ENCODE results near the gene MYOF. TPM values are rescaled to one million over a fixed set of nuclear protein-coding genes. Genes with fewer than 3 reads are reported as not detected.
"Not testable (repeated sequence)": the region's sequence is repeated elsewhere in the genome, so short reads cannot be mapped to it uniquely, and the experiment has no call there.

MYOF gene
- total and polyA plus RNA-seq, 2 experiments from 2014 or later = 101 to 261 TPM

DNA sequence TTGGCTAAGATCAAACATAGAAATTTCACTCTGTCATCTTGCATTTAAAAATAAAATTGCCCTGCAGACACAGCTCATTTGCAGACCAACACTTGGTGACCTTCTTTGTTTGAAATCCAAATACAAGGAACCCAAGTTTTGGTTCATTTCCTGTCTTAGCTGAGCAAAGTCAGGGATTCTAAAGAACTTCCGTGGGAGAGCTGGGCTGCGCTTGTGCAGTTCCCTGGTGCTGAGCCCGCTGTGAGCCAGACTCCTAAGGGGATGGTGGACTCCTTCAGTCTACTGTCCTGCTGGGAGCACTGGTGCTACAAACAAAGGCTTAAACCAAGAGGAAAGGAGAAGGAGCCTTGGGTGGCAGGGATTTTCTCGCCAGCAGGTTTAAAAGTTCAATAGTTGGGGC lies 60.0 kb downstream of the MYOF start:
- H3K27me3 ChIP-seq (replicated peaks; ENCODE audit: insufficient read depth) = no peaks in the 10 kb centered on the region
- no peaks in the 10 kb centered on the region for H3K9me3 ChIP-seq (ENCODE audit: low read depth)
- no peaks in the 10 kb centered on the region for H3F3A ChIP-seq (ENCODE audit: insufficient read depth)
- in situ Hi-C loops (cut with MboI) = no loop called here
- H4K20me1 ChIP-seq (ENCODE audit: insufficient read depth) = no peaks in the 10 kb centered on the region
- no peak overlapping the region for H3K4me3 ChIP-seq
- H3K9me2 ChIP-seq (ENCODE audit: insufficient read depth) = no peaks in the 10 kb centered on the region
- WGBS, 2 experiments (ENCODE audit: low coverage in 1 of 2, low lambda C conversion rate in 2 of 2, missing lambda C conversion rate in 2 of 2) = 75 to 84% methylated on average over 4 of the region's 4 CpGs
- H3K4me2 ChIP-seq (ENCODE audit: unreplicated experiment) = no peak overlapping the region
- H3K36me3 ChIP-seq (ENCODE audit: low read depth) = peaks cover 54% of the 10 kb centered on the region
- H3K9ac ChIP-seq = no peak overlapping the region
- H2AFZ ChIP-seq = no peak overlapping the region
- H3K27ac ChIP-seq = no peak overlapping the region
- H3K79me2 ChIP-seq (ENCODE audit: insufficient read depth) = peaks cover 99% of the 10 kb centered on the region
- TF ChIP-seq EZH2 (IDR thresholded peaks at IDR 0.05; ENCODE audit: insufficient read depth, poor library complexity, severe bottlenecking) (no peak), EZH2phosphoT487 (IDR thresholded peaks at IDR 0.05; ENCODE audit: insufficient read depth, low read depth) (no peak)
- DNase-seq = no peak
- H3K4me1 ChIP-seq (ENCODE audit: insufficient read depth) = peaks cover under 1% of the 10 kb centered on the region

DNA sequence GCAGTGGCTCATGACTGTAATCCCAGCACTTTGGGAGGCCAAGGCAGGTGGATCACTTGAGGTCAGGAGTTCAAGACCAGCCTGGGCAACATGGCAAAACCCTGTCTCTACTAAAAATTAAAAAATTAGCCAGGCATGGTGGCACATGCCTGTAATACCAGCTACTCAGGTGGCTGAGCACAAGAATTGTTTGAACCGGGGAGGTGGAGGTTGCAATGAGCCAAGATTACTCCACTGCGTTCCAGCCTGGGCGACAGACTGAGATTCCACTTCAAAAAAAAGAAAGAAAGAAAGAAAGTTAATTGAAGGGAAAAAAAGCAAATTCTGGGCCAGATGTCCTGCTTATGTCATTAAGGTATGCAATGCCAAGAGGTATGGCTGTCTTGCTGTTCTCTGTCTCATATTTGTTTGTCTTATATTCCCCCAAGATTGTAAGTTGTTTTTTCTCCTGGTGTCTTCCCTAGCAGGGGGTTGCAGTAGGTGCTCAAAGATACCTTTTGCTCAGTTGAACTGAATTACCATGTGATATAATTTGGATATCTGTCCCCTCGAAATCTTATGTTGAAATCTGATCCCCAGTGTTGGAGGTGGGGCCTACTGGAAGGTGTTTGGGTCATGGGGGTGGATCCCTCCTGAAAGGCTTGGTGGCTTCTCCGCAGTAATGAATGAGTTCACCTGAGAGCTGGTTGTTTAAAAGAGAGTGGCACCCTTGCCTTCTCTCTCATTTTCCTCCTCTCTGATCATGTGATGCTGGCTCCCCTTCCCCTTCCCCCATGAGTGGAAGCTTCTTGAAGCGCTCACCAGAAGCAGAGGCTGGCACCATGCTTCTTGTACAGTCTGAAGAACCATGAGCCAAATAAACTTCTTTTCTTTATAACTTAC lies 60.9 kb downstream of the MYOF start:
- H3K4me2 ChIP-seq (ENCODE audit: unreplicated experiment) = no peak overlapping the region
- no peak overlapping the region for H3K9ac ChIP-seq
- no peak overlapping the region for H3K27ac ChIP-seq
- no peak overlapping the region for H3K4me3 ChIP-seq
- H3K79me2 ChIP-seq (ENCODE audit: insufficient read depth) = peaks cover 99% of the 10 kb centered on the region
- no peaks in the 10 kb centered on the region for H3K9me3 ChIP-seq (ENCODE audit: low read depth)
- no peaks in the 10 kb centered on the region for H3K27me3 ChIP-seq (replicated peaks; ENCODE audit: insufficient read depth)
- H4K20me1 ChIP-seq (ENCODE audit: insufficient read depth) = no peaks in the 10 kb centered on the region
- no peaks in the 10 kb centered on the region for H3K9me2 ChIP-seq (ENCODE audit: insufficient read depth)
- in situ Hi-C loops (cut with MboI) = no loop called here
- H3K4me1 ChIP-seq (ENCODE audit: insufficient read depth) = no peaks in the 10 kb centered on the region
- no peak for DNase-seq
- peaks cover 61% of the 10 kb centered on the region for H3K36me3 ChIP-seq (ENCODE audit: low read depth)
- H2AFZ ChIP-seq = no peak overlapping the region
- TF ChIP-seq EZH2 (IDR thresholded peaks at IDR 0.05; ENCODE audit: insufficient read depth, poor library complexity, severe bottlenecking) (no peak), EZH2phosphoT487 (IDR thresholded peaks at IDR 0.05; ENCODE audit: insufficient read depth, low read depth) (no peak)
- H3F3A ChIP-seq (ENCODE audit: insufficient read depth) = no peaks in the 10 kb centered on the region
- 64 to 65% methylated on average over 6 of the region's 6 CpGs for WGBS, 2 experiments (ENCODE audit: low coverage in 1 of 2, low lambda C conversion rate in 2 of 2, missing lambda C conversion rate in 2 of 2)

DNA sequence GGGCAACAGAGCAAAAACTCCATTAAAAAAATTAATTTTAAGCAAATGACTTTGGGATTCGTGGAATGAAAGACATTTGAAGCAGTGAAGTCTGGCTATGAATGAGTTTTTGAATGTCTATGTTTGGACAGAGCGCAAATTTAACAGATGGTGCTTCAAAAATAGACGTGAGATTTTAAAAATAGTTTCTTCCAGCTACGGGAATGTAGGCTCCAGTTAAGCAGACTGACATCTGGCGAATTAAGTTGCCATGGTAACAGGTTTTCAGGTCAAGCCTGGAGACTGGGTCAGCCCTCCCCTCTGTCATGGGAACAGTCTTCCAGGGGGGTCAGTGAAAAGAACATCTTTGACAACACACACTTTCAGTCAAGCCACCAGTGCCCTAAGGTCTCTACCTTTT lies 62.0 kb downstream of the MYOF start:
- in situ Hi-C loops (cut with MboI) = no loop called here
- Histone ChIP-seq H3K27ac (no peak overlapping the region), H3K9me3 (ENCODE audit: low read depth) (no peaks in the 10 kb centered on the region), H2AFZ (no peak overlapping the region), H3K4me2 (ENCODE audit: unreplicated experiment) (no peak overlapping the region), H3K27me3 (replicated peaks; ENCODE audit: insufficient read depth) (no peaks in the 10 kb centered on the region), H4K20me1 (ENCODE audit: insufficient read depth) (no peaks in the 10 kb centered on the region), H3K9ac (no peak overlapping the region), H3K4me1 (ENCODE audit: insufficient read depth) (no peaks in the 10 kb centered on the region), H3K9me2 (ENCODE audit: insufficient read depth) (no peaks in the 10 kb centered on the region), H3K79me2 (ENCODE audit: insufficient read depth) (peaks cover 99% of the 10 kb centered on the region), H3K4me3 (no peak overlapping the region), H3K36me3 (ENCODE audit: low read depth) (peaks cover 66% of the 10 kb centered on the region), H3F3A (ENCODE audit: insufficient read depth) (0 out of 2 replicates have a peak, but pooled peaks cover 5% of the 10 kb centered on the region)
- WGBS, 2 experiments (ENCODE audit: low coverage in 1 of 2, low lambda C conversion rate in 2 of 2, missing lambda C conversion rate in 2 of 2) = 33 to 36% methylated on average over 5 of the region's 5 CpGs
- TF ChIP-seq EZH2phosphoT487 (IDR thresholded peaks at IDR 0.05; ENCODE audit: insufficient read depth, low read depth) = no peak
- TF ChIP-seq EZH2 (IDR thresholded peaks at IDR 0.05; ENCODE audit: insufficient read depth, poor library complexity, severe bottlenecking) = no peak
- no peak for DNase-seq

DNA sequence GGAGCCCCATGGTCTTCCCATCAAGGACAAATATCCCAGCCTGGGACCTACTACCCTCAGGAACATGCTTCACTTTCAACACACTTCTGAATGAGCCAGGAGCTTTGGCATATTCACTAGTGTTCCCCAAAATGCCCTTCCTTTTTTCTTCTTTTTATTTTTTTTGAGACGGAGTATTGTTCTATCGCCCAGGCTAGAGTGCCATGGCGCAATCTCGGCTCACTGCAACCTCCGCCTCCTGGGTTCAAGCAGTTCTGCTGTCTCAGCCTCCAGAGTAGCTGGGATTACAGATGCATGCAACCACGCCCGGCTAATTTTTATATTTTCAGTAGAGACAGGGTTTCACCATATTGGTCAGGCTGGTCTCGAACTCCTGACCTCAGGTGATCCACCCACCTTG lies 63.1 kb downstream of the MYOF start:
- H3K9ac ChIP-seq; H2AFZ ChIP-seq; H3K27ac ChIP-seq; H3K4me3 ChIP-seq; H3K9me2 ChIP-seq (ENCODE audit: insufficient read depth); H3K4me2 ChIP-seq (ENCODE audit: unreplicated experiment); DNase-seq; in situ Hi-C loops (cut with MboI); H3K27me3 ChIP-seq (replicated peaks; ENCODE audit: insufficient read depth); H3K9me3 ChIP-seq (ENCODE audit: low read depth); H3K4me1 ChIP-seq (ENCODE audit: insufficient read depth); H3F3A ChIP-seq (ENCODE audit: insufficient read depth); H4K20me1 ChIP-seq (ENCODE audit: insufficient read depth): not testable (repeated sequence)
- WGBS, 2 experiments (ENCODE audit: low coverage in 1 of 2, low lambda C conversion rate in 2 of 2, missing lambda C conversion rate in 2 of 2) = 99% methylated on average over 8 of the region's 8 CpGs
- peaks cover 98% of the 10 kb centered on the region for H3K79me2 ChIP-seq (ENCODE audit: insufficient read depth)
- peaks cover 64% of the 10 kb centered on the region for H3K36me3 ChIP-seq (ENCODE audit: low read depth)
